Gastroesophageal sphincter (tissue), 4 donors: ENCODE results near the gene PSME1. TPM values are rescaled to one million over a fixed set of nuclear protein-coding genes. Genes with fewer than 3 reads are reported as not detected.

ENCODE experiments used
- ATAC-seq: fragments of 150-250 bp; one replicate; pipeline ENCODE4 v1.9.1; 2016; ENCODE audit warnings: mild to moderate bottlenecking, moderate library complexity
- H3K27ac ChIP-seq, 4 donors: fragments of 200-600 bp; sonication (generic) in 3 of 4; 1 replicate in 3 of 4; 2 replicates in 1 of 4; pipeline ENCODE4 v1.5.1; 2016 to 2019
- H3K27me3 ChIP-seq: fragments of 200-600 bp; sonication (generic); one replicate; pipeline ENCODE4 v1.5.1; 2019
- H3K36me3 ChIP-seq, 2 donors: fragments of 200-600 bp; sonication (generic); one replicate each; pipeline ENCODE4 v1.5.1; 2019; ENCODE audit warnings: control low read depth in 1 of 2
- H3K4me1 ChIP-seq, 3 donors: fragments of 200-600 bp; sonication (generic); 1 replicate in 2 of 3; 2 replicates in 1 of 3; pipeline ENCODE4 v1.5.1; 2016 to 2019; ENCODE audit warnings: control low read depth in 2 of 3
- H3K4me3 ChIP-seq, 2 donors: fragments of 200-600 bp; sonication (generic); one replicate each; pipeline ENCODE4 v1.5.1; 2019; ENCODE audit warnings: mild to moderate bottlenecking in 1 of 2, moderate library complexity in 1 of 2
- H3K9me3 ChIP-seq, 3 donors: fragments of 200-600 bp; sonication (generic); one replicate each; pipeline ENCODE4 v1.5.1; 2017 to 2019; ENCODE audit warnings: control low read depth in 2 of 3
- CTCF ChIP-seq, 4 experiments: fragments of 200-600 bp in 2 of 4; fragments of 450-650 bp in 2 of 4; sonication (generic) in 1 of 4; IDR thresholded peaks; one replicate each; pipeline ENCODE4 v1.5.1; 2017 to 2019; ENCODE audit warnings: antibody characterized with exemption in 4 of 4, mild to moderate bottlenecking in 2 of 4, moderate library complexity in 2 of 4
- EP300 ChIP-seq: sonication (generic); formaldehyde crosslinking; IDR thresholded peaks from one replicate; pipeline ENCODE4 v1.6.1; 2017; ENCODE audit warnings: antibody characterized with exemption, mild to moderate bottlenecking
- POLR2A ChIP-seq, 2 donors: fragments of 450-650 bp; IDR thresholded peaks; one replicate each; pipeline ENCODE4 v1.6.1; 2017; ENCODE audit warnings: antibody characterized with exemption in 2 of 2, mild to moderate bottlenecking in 2 of 2, moderate library complexity in 1 of 2
- POLR2AphosphoS5 ChIP-seq: sonication (generic); formaldehyde crosslinking; IDR thresholded peaks from one replicate; pipeline ENCODE4 v1.6.1; 2017; ENCODE audit warnings: antibody characterized with exemption
- WGBS, 2 donors: methylation state at CpG; one replicate each; pipeline ENCODE4 v1.1.5; 2018; ENCODE audit warnings: low coverage in 1 of 2; 5-methylcytosine and 5-hydroxymethylcytosine counted together
- small RNA-seq, 4 donors: library from RNA; depleted of rRNA; stranded (forward); fragments of <200 nt; gene quantifications; one replicate each; pipeline ENCODE3, GENCODE V24; 2016
- total RNA-seq, 4 donors: library from RNA; depleted of rRNA; stranded (reverse); fragments of >200 nt; gene quantifications; one replicate each; pipeline ENCODE4 v1.1.0, GENCODE V29; 2016

The PSME1 gene
- total RNA-seq, 4 donors from 2014 or later = 114 to 186 (median 127) TPM

GRCh38 chr14:24185741-24186140 is 49.7 kb downstream of the PSME1 start:
- Histone ChIP-seq H3K9me3 (no peaks in the 10 kb centered on the region), H3K27ac (no peak overlapping the region), H3K27me3 (no peaks in the 10 kb centered on the region), H3K36me3 (peaks cover 0 to 70% of the 10 kb centered on the region in 2 donors), H3K4me1 (peaks cover 0 to 21% (median 10%) of the 10 kb centered on the region in 3 donors), H3K4me3 (no peak overlapping the region)
- ATAC-seq = no peak
- WGBS, 2 donors = 60 to 91% methylated on average over 1 to 5 of the region's 11 CpGs
- no peak for TF ChIP-seq POLR2AphosphoS5
- TF ChIP-seq POLR2A (IDR thresholded peaks at IDR 0.05) = no peak
- TF ChIP-seq EP300 = no peak
- TF ChIP-seq CTCF (IDR thresholded peaks at IDR 0.05) = no peak

GRCh38 chr14:24186831-24187538 is 51.0 kb downstream of the PSME1 start:
- no peaks in the 10 kb centered on the region for H3K27me3 ChIP-seq
- TF ChIP-seq POLR2A (IDR thresholded peaks at IDR 0.05) (no peak), POLR2AphosphoS5 (no peak), CTCF (IDR thresholded peaks at IDR 0.05) (no peak), EP300 (no peak)
- WGBS, 2 donors = 80 to 97% methylated on average over 1 to 6 of the region's 10 CpGs
- peaks cover 0 to 70% of the 10 kb centered on the region in 2 donors for H3K36me3 ChIP-seq
- H3K4me3 ChIP-seq = no peak overlapping the region
- no peak for ATAC-seq
- H3K4me1 ChIP-seq = peaks cover 0 to 22% (median 10%) of the 10 kb centered on the region in 3 donors
- H3K9me3 ChIP-seq = no peaks in the 10 kb centered on the region
- no peak overlapping the region for H3K27ac ChIP-seq

- H3K36me3 ChIP-seq = peaks cover 0 to 70% of the 10 kb centered on the region in 2 donors
- TF ChIP-seq CTCF (IDR thresholded peaks at IDR 0.05) (no peak), POLR2AphosphoS5 (no peak), POLR2A (IDR thresholded peaks at IDR 0.05) (no peak), EP300 (no peak)
- H3K4me3 ChIP-seq = peak overlapping the region in 1 of 2 donors; percentile 77
- H3K27me3 ChIP-seq = no peaks in the 10 kb centered on the region
- peaks cover 0 to 28% (median 10%) of the 10 kb centered on the region in 3 donors for H3K4me1 ChIP-seq
- no peaks in the 10 kb centered on the region for H3K9me3 ChIP-seq
- 100% methylated on average over 1 of the region's 2 CpGs; no CpG with 5 or more reads in 1 of the 2 donors for WGBS, 2 donors
- no peak for ATAC-seq
- peak overlapping the region in 3 of 4 donors; percentile 72 to 83 (median 81) for H3K27ac ChIP-seq
Observed at GRCh38 chr14:24187539-24187915, 51.5 kb downstream of the PSME1 start.

Small RNAs within 50 kb of the gene (small RNA-seq; reads per million reads assigned to genes)
- gene IPO4 = 0 reads per million in 4 donors
- gene IRF9 = 0 reads per million in 4 donors
- 0.18 to 1.2 (median 0.46) reads per million in 4 donors for gene RNA5SP383

Other genes starting within 250 kb of the PSME1 start
- 10 to 100 TPM; 30.4 to 55.9 (median 37.1) TPM for gene DHRS4, start 182.4 kb upstream of the PSME1 start, total RNA-seq
- 10 to 100 TPM in 3 of 4 donors, 1 to 10 TPM in 1; 5.9 to 25.3 (median 16.7) TPM for gene DHRS4L2, start 147.3 kb upstream of the PSME1 start, total RNA-seq
- under 1 TPM in 3 of 4 donors, not detected in 1; 0.12 to 0.47 (median 0.17) TPM for gene CARMIL3, start 84.2 kb upstream of the PSME1 start, total RNA-seq
- 1 to 10 TPM in 1 of 4 donors, not detected in 3; 1.5 TPM for gene CPNE6, start 64.6 kb upstream of the PSME1 start, total RNA-seq
- gene PCK2, start 41.9 kb upstream of the PSME1 start, total RNA-seq = 10 to 100 TPM in 3 of 4 donors, 1 to 10 TPM in 1; 9.2 to 14.9 (median 11.6) TPM
- 10 to 100 TPM; 58.0 to 81.6 (median 71.6) TPM for gene DCAF11, start 21.4 kb upstream of the PSME1 start, total RNA-seq
- 10 to 100 TPM in 1 of 4 donors, 1 to 10 TPM in 1, under 1 TPM in 1, not detected in 1; 0.81 to 10.4 (median 5.0) TPM for gene NRL, start 21.2 kb upstream of the PSME1 start, total RNA-seq
- under 1 TPM in 2 of 4 donors, not detected in 2; 0.27 to 0.67 TPM for gene FITM1, start 5.5 kb upstream of the PSME1 start, total RNA-seq
- gene EMC9, start 5.4 kb downstream of the PSME1 start, total RNA-seq = 10 to 100 TPM in 2 of 4 donors, 1 to 10 TPM in 2; 6.4 to 15.4 (median 10.4) TPM
- 10 to 100 TPM; 41.4 to 52.3 (median 42.0) TPM for gene PSME2, start 10.4 kb downstream of the PSME1 start, total RNA-seq
- gene RNF31, start 11.3 kb downstream of the PSME1 start, total RNA-seq = 10 to 100 TPM; 19.0 to 38.9 (median 32.0) TPM
- gene IRF9, start 25.1 kb downstream of the PSME1 start, total RNA-seq = 10 to 100 TPM; 61.3 to 80.1 (median 68.1) TPM
- gene REC8, start 35.9 kb downstream of the PSME1 start, total RNA-seq = 1 to 10 TPM; 1.6 to 8.2 (median 6.8) TPM
- gene IPO4, start 52.6 kb downstream of the PSME1 start, total RNA-seq = 10 to 100 TPM; 16.8 to 31.6 (median 27.0) TPM
- 10 to 100 TPM; 34.7 to 53.3 (median 45.0) TPM for gene TM9SF1, start 59.2 kb downstream of the PSME1 start, total RNA-seq
- under 1 TPM in 1 of 4 donors, not detected in 3; 0.40 TPM for gene TSSK4, start 69.5 kb downstream of the PSME1 start, total RNA-seq
- gene CHMP4A, start 77.3 kb downstream of the PSME1 start, total RNA-seq = 100 to 1,000 TPM in 2 of 4 donors, 10 to 100 TPM in 2; 93.4 to 134 (median 106) TPM
- gene MDP1, start 79.9 kb downstream of the PSME1 start, total RNA-seq = 10 to 100 TPM in 3 of 4 donors, 1 to 10 TPM in 1; 6.9 to 17.1 (median 11.4) TPM
- 100 to 1,000 TPM; 136 to 193 (median 168) TPM for gene NEDD8, start 96.2 kb downstream of the PSME1 start, total RNA-seq
- gene GMPR2, start 96.7 kb downstream of the PSME1 start, total RNA-seq = 10 to 100 TPM; 46.0 to 70.5 (median 59.8) TPM
- 10 to 100 TPM; 53.2 to 72.5 (median 70.0) TPM for gene TINF2, start 106.4 kb downstream of the PSME1 start, total RNA-seq
- 10 to 100 TPM in 1 of 4 donors, 1 to 10 TPM in 3; 1.3 to 43.3 (median 6.3) TPM for gene TGM1, start 127.0 kb downstream of the PSME1 start, total RNA-seq
- gene RABGGTA, start 135.4 kb downstream of the PSME1 start, total RNA-seq = 10 to 100 TPM; 12.9 to 27.6 (median 16.5) TPM
- gene DHRS1, start 163.6 kb downstream of the PSME1 start, total RNA-seq = 10 to 100 TPM in 3 of 4 donors, 1 to 10 TPM in 1; 8.2 to 33.0 (median 17.7) TPM
- gene NOP9, start 163.7 kb downstream of the PSME1 start, total RNA-seq = 10 to 100 TPM; 19.4 to 29.2 (median 22.8) TPM
- gene CIDEB, start 171.8 kb downstream of the PSME1 start, total RNA-seq = 10 to 100 TPM in 2 of 4 donors, 1 to 10 TPM in 2; 4.9 to 12.5 (median 9.5) TPM
- 1 to 10 TPM; 2.4 to 5.0 (median 3.4) TPM for gene LTB4R2, start 173.9 kb downstream of the PSME1 start, total RNA-seq
- 1 to 10 TPM; 3.0 to 4.2 (median 3.4) TPM for gene LTB4R, start 175.3 kb downstream of the PSME1 start, total RNA-seq
- gene ADCY4, start 198.9 kb downstream of the PSME1 start, total RNA-seq = 10 to 100 TPM; 13.3 to 40.5 (median 22.6) TPM
- 1 to 10 TPM; 3.1 to 8.9 (median 3.9) TPM for gene RIPK3, start 203.8 kb downstream of the PSME1 start, total RNA-seq
- gene NFATC4, start 232.0 kb downstream of the PSME1 start, total RNA-seq = 10 to 100 TPM; 33.5 to 63.5 (median 57.9) TPM